IMR-90 (cell line): Measurements from ENCODE around the gene EIF3L. TPM values are rescaled to one million over a fixed set of nuclear protein-coding genes. Genes with fewer than 3 reads are reported as not detected.

ENCODE experiments used
- ATAC-seq: fragments of 200-7000 bp; cut with Tn5 transposase; 2 replicates; pipeline ENCODE4 v1.9.1; 2020; ENCODE audit warnings: low read depth, mild to moderate bottlenecking, moderate library complexity
- BruUV-seq: library from RNA; stranded (reverse); fragments of 400-500 nt; replicated peaks from 2 replicates; lab custom pipeline; 2021; lab: Mats Ljungman, UMichigan
- CTCF ChIA-PET: fragments of 300-600 bp; formaldehyde crosslinking; extraction: SDS; loops from one replicate; lab custom pipeline; 2021; ENCODE audit warnings: antibody characterized with exemption; lab: Yijun Ruan, JAX
- POLR2A ChIA-PET: fragments of 300-600 bp; sonication (Branson Sonifier 250); formaldehyde crosslinking; loops from one replicate; lab custom pipeline; 2022; ENCODE audit warnings: antibody characterized with exemption; ENCODE audit not compliant: unreplicated experiment; lab: Charles Lee
- DNase-seq: peaks from one replicate; pipeline ENCODE4 v3.0.0; 2013
- H2AFZ ChIP-seq: replicated peaks from 2 replicates; pipeline ENCODE3; 2013; ENCODE audit warnings: low read length, mild to moderate bottlenecking; ENCODE audit not compliant: poor library complexity
- H2AK5ac ChIP-seq: 2 replicates; pipeline ENCODE4 v1.6.1; 2013; ENCODE audit warnings: low read depth, low read length, inconsistent platforms
- H2AK9ac ChIP-seq: replicated peaks from 2 replicates; pipeline ENCODE3; 2013; ENCODE audit warnings: mild to moderate bottlenecking, low read depth, low read length, moderate library complexity; ENCODE audit not compliant: poor library complexity
- H2BK120ac ChIP-seq: 2 replicates; pipeline ENCODE4 v1.6.1; 2013; ENCODE audit warnings: low read depth, low read length, inconsistent platforms
- H2BK15ac ChIP-seq: 3 replicates; pipeline ENCODE4 v1.6.1; 2013; ENCODE audit warnings: low read depth, low read length, inconsistent platforms
- H2BK20ac ChIP-seq: 2 replicates; pipeline ENCODE4 v1.6.1; 2013; ENCODE audit warnings: low read depth, mild to moderate bottlenecking, inconsistent platforms, low read length, moderate library complexity
- H2BK5ac ChIP-seq: 2 replicates; pipeline ENCODE4 v1.6.1; 2013; ENCODE audit warnings: mild to moderate bottlenecking, low read depth, low read length, inconsistent platforms; ENCODE audit not compliant: poor library complexity, severe bottlenecking
- H3K14ac ChIP-seq: replicated peaks from 2 replicates; pipeline ENCODE4 v1.6.1; 2013; ENCODE audit warnings: low read depth, low read length, inconsistent platforms
- H3K18ac ChIP-seq: 2 replicates; pipeline ENCODE4 v1.6.1; 2013; ENCODE audit warnings: low read depth, low read length, control low read depth
- H3K23ac ChIP-seq: 2 replicates; pipeline ENCODE4 v1.6.1; 2013; ENCODE audit warnings: low read depth, low read length, inconsistent platforms
- H3K27ac ChIP-seq: 2 replicates; pipeline ENCODE4 v1.5.1; 2013; ENCODE audit warnings: mild to moderate bottlenecking, control low read depth, low read length; ENCODE audit not compliant: insufficient read depth
- H3K27me3 ChIP-seq: 2 replicates; pipeline ENCODE4 v1.6.1; 2013; ENCODE audit warnings: low read length; ENCODE audit not compliant: control insufficient read depth, insufficient read depth
- H3K36me3 ChIP-seq: 2 replicates; pipeline ENCODE4 v1.6.1; 2013; ENCODE audit warnings: low read length, mixed read lengths; ENCODE audit not compliant: control insufficient read depth, insufficient read depth
- H3K4ac ChIP-seq: 2 replicates; pipeline ENCODE4 v1.6.1; 2013; ENCODE audit warnings: low read depth, low read length, inconsistent platforms
- H3K4me1 ChIP-seq: 2 replicates; pipeline ENCODE4 v1.6.1; 2013; ENCODE audit warnings: low read length, mixed read lengths; ENCODE audit not compliant: control insufficient read depth, insufficient read depth
- H3K4me2 ChIP-seq: 2 replicates; pipeline ENCODE4 v1.6.1; 2013; ENCODE audit warnings: low read depth, mild to moderate bottlenecking, control low read depth, low read length, moderate library complexity
- H3K4me3 ChIP-seq: 2 replicates; pipeline ENCODE4 v1.5.1; 2013; ENCODE audit warnings: low read depth, mild to moderate bottlenecking, control low read depth, low read length, moderate library complexity; ENCODE audit not compliant: insufficient read depth
- H3K56ac ChIP-seq: 2 replicates; pipeline ENCODE4 v1.6.1; 2013; ENCODE audit warnings: low read length, inconsistent platforms; ENCODE audit not compliant: insufficient read depth; ENCODE audit errors: extremely low read depth
- H3K79me1 ChIP-seq, 2 experiments: 2 replicates each; pipeline ENCODE4 v1.6.1; 2013; ENCODE audit warnings: low read length in 2 of 2, inconsistent platforms in 1 of 2, low read depth in 1 of 2
- H3K9ac ChIP-seq: 2 replicates; pipeline ENCODE4 v1.6.1; 2013; ENCODE audit warnings: low read depth, low read length, control low read depth
- H3K9me1 ChIP-seq: 2 replicates; pipeline ENCODE4 v1.6.1; 2013; ENCODE audit warnings: low read length, inconsistent platforms; ENCODE audit not compliant: insufficient read depth
- H3K9me3 ChIP-seq: 2 replicates; pipeline ENCODE4 v1.6.1; 2013; ENCODE audit warnings: low read length; ENCODE audit not compliant: control insufficient read depth, insufficient read depth
- H4K20me1 ChIP-seq: 2 replicates; pipeline ENCODE4 v1.6.1; 2013; ENCODE audit warnings: low read length, inconsistent platforms; ENCODE audit not compliant: insufficient read depth
- H4K5ac ChIP-seq: 2 replicates; pipeline ENCODE4 v1.6.1; 2013; ENCODE audit warnings: mild to moderate bottlenecking, low read depth, low read length, control low read depth
- H4K8ac ChIP-seq, 2 experiments: 2 replicates each; pipeline ENCODE4 v1.6.1; 2013; ENCODE audit warnings: low read depth in 2 of 2, low read length in 2 of 2, control low read depth in 1 of 2, inconsistent platforms in 1 of 2
- H4K91ac ChIP-seq: 2 replicates; pipeline ENCODE4 v1.6.1; 2013; ENCODE audit warnings: low read depth, low read length, inconsistent platforms; ENCODE audit not compliant: insufficient read depth
- BHLHE40 ChIP-seq: fragments of 150-350 bp; IDR thresholded peaks from 2 replicates; pipeline ENCODE4 v1.6.1; 2016; ENCODE audit warnings: mild to moderate bottlenecking, low read depth, low read length
- CEBPB ChIP-seq: IDR thresholded peaks from 2 replicates; pipeline ENCODE4 v1.6.1; 2012; ENCODE audit warnings: low read depth, low read length, improper control_type of control experiment
- CHD1 ChIP-seq: IDR thresholded peaks from 2 replicates; pipeline ENCODE4 v1.6.1; 2012; ENCODE audit warnings: low read depth, low read length, improper control_type of control experiment
- CTCF ChIP-seq: conservative IDR thresholded peaks from 2 replicates; pipeline ENCODE4 v1.5.1; 2012; ENCODE audit warnings: mild to moderate bottlenecking, low read depth, low read length, improper control_type of control experiment
- ELK1 ChIP-seq: fragments of 150-350 bp; IDR thresholded peaks from 2 replicates; pipeline ENCODE4 v1.6.1; 2016; ENCODE audit warnings: low read depth, mild to moderate bottlenecking, low read length, moderate library complexity, borderline replicate concordance
- FOS ChIP-seq: fragments of 150-350 bp; IDR thresholded peaks from 2 replicates; pipeline ENCODE4 v1.6.1; 2016; ENCODE audit warnings: low read depth, low read length
- MAFK ChIP-seq: IDR thresholded peaks from 2 replicates; pipeline ENCODE4 v1.6.1; 2012; ENCODE audit warnings: low read depth, low read length, improper control_type of control experiment
- MAZ ChIP-seq: IDR thresholded peaks from 2 replicates; pipeline ENCODE4 v1.6.1; 2012; ENCODE audit warnings: low read depth, mild to moderate bottlenecking, low read length, improper control_type of control experiment, moderate library complexity, borderline replicate concordance
- MXI1 ChIP-seq: IDR thresholded peaks from 2 replicates; pipeline ENCODE4 v1.6.1; 2012; ENCODE audit warnings: low read depth, mild to moderate bottlenecking, low read length, moderate library complexity, borderline replicate concordance
- NFE2L2 ChIP-seq: fragments of 150-350 bp; IDR thresholded peaks from 2 replicates; pipeline ENCODE4 v1.6.1; 2016; ENCODE audit warnings: low read depth, mild to moderate bottlenecking, low read length
- POLR2A ChIP-seq: IDR thresholded peaks from 2 replicates; pipeline ENCODE4 v1.6.1; 2012; ENCODE audit warnings: mild to moderate bottlenecking, low read depth, low read length
- RAD21 ChIP-seq: IDR thresholded peaks from 2 replicates; pipeline ENCODE4 v1.6.1; 2012; ENCODE audit warnings: low read length, improper control_type of control experiment
- RCOR1 ChIP-seq: IDR thresholded peaks from 2 replicates; pipeline ENCODE4 v1.6.1; 2012; ENCODE audit warnings: mild to moderate bottlenecking, low read length, improper control_type of control experiment; ENCODE audit not compliant: insufficient replicate concordance
- RFX5 ChIP-seq: IDR thresholded peaks from 2 replicates; pipeline ENCODE4 v1.8.0; 2012; ENCODE audit warnings: low read depth, mild to moderate bottlenecking, low read length, moderate library complexity
- SMC3 ChIP-seq: fragments of 150-350 bp; IDR thresholded peaks from 2 replicates; pipeline ENCODE4 v1.6.1; 2016; ENCODE audit warnings: low read depth, mild to moderate bottlenecking, antibody characterized with exemption, low read length, moderate library complexity
- USF2 ChIP-seq: fragments of 150-350 bp; IDR thresholded peaks from 2 replicates; pipeline ENCODE4 v1.6.1; 2017; ENCODE audit warnings: mild to moderate bottlenecking, antibody characterized with exemption, low read length, low read depth
- WGBS, 2 experiments: methylation state at CpG; one replicate each; pipeline versions ENCODE4 v1.1.5 to v1.1.7; 2013; ENCODE audit warnings: missing lambda C conversion rate in 2 of 2; ENCODE audit not compliant: insufficient read length in 1 of 2; ENCODE audit errors: extremely low coverage in 2 of 2; 5-methylcytosine and 5-hydroxymethylcytosine counted together
- dilution Hi-C: fragments of 300-500 bp; cut with HindIII; formaldehyde crosslinking; loops from one replicate; pipeline ENCODE4 v1.14.3; 2018; ENCODE audit warnings: low sequenced_read_pairs; ENCODE audit not compliant: unreplicated experiment
- in situ Hi-C: fragments of 300-500 bp; cut with MboI; formaldehyde crosslinking; loops from 3 replicates; pipeline ENCODE4 v1.14.3; 2019; ENCODE audit warnings: low sequenced_read_pairs, inconsistent platforms, mixed read lengths
- intact Hi-C: fragments of 100-400 bp; cut with micrococcal nuclease; formaldehyde crosslinking; loops from 2 replicates; pipeline ENCODE4 v1.10.0; 2022
- polyA plus RNA-seq, 3 experiments: library from polyadenylated mRNA; depleted of rRNA; stranded (reverse); fragments of >200 nt; gene quantifications; 2 replicates each; pipeline ENCODE4 v1.2.3, GENCODE V29; 2012; ENCODE audit warnings: low replicate concordance in 1 of 3
- total RNA-seq: library from RNA; depleted of rRNA; stranded (reverse); fragments of >200 nt; gene quantifications from 2 replicates; pipeline ENCODE4 v1.2.3, GENCODE V29; 2012

Gene EIF3L
- total and polyA plus RNA-seq, 2 of the 4 experiments (the other 2 are of a cell fraction), result 391 to 593 TPM

GRCh38 chr22:37909766-37910165 lies 60.5 kb downstream of the EIF3L start:
- Histone ChIP-seq H3K4me2 (no peak overlapping the region), H2BK15ac (no peak overlapping the region), H3K9me3 (no peaks in the 10 kb centered on the region), H3K14ac (no peak overlapping the region), H3K56ac (no peak overlapping the region), H3K79me1 (peaks cover 29 to 53% of the 10 kb centered on the region in 2 experiments), H4K91ac (no peak overlapping the region), H3K9ac (no peak overlapping the region), H2AFZ (no peak overlapping the region), H3K4me3 (no peak overlapping the region), H3K4ac (no peak overlapping the region), H3K18ac (no peak overlapping the region), H3K27ac (no peak overlapping the region), H3K23ac (no peak overlapping the region), H2BK20ac (no peak overlapping the region), H4K20me1 (peaks cover 43% of the 10 kb centered on the region), H2AK9ac (peak overlapping the region; percentile 81), H4K5ac (no peak overlapping the region), H3K27me3 (no peaks in the 10 kb centered on the region), H2BK5ac (no peak overlapping the region), H3K4me1 (peaks cover 22% of the 10 kb centered on the region), H4K8ac (no peak overlapping the region), H3K9me1 (peaks cover 27% of the 10 kb centered on the region), H2AK5ac (no peak overlapping the region), H3K36me3 (peaks cover 14% of the 10 kb centered on the region), H2BK120ac (no peak overlapping the region)
- CTCF ChIA-PET, result no interaction called here
- in situ Hi-C loops, result no loop called here
- ATAC-seq (no peak), DNase-seq (no peak)
- TF ChIP-seq SMC3 (no peak), ELK1 (no peak), CEBPB (no peak), FOS (no peak), RAD21 (no peak), RFX5 (no peak), USF2 (no peak), BHLHE40 (no peak), CHD1 (no peak), MAZ (no peak), CTCF (no peak), NFE2L2 (no peak), RCOR1 (no peak), MXI1 (no peak), POLR2A (no peak), MAFK (no peak)
- BruUV-seq, result no TSS peak
- POLR2A ChIA-PET, result no interaction called here
- dilution Hi-C loops, result no loop called here
- WGBS, 2 experiments, result 100% methylated on average over 1 of the region's 7 CpGs; no CpG with 5 or more reads in 1 of the 2 experiments
- intact Hi-C loops, result no loop called here
